K562 (cell line): ENCODE data around the gene MAN1B1. TPM values are rescaled to one million over a fixed set of nuclear protein-coding genes. Genes with fewer than 3 reads are reported as not detected.
A peak's percentile ranks its signal among the peaks of the same experiment; 100 is the strongest.
"Not testable (repeated sequence)": the region's sequence is repeated elsewhere in the genome, so short reads cannot be mapped to it uniquely, and the experiment has no call there.

Source experiments
- ATAC-seq: fragments of 200-7000 bp; cut with Tn5 transposase; 3 replicates; pipeline ENCODE4 v1.9.1; 2020; ENCODE audit warnings: moderate library complexity
- BruUV-seq: library from RNA; stranded (reverse); fragments of 400-500 nt; replicated peaks from 2 replicates; lab custom pipeline; 2021; lab: Mats Ljungman, UMichigan
- CTCF ChIA-PET: fragments of 300-600 bp; formaldehyde crosslinking; extraction: SDS; loops from one replicate; lab custom pipeline; 2021; ENCODE audit warnings: low intra/inter-chr PET ratio; lab: Yijun Ruan, JAX
- POLR2A ChIA-PET: fragments of 300-600, 350-650 bp; sonication (Branson Sonifier 250); formaldehyde crosslinking; extraction: SDS; loops from one replicate; lab custom pipeline; 2021; ENCODE audit warnings: antibody characterized with exemption, inconsistent platforms; lab: Yijun Ruan, JAX
- DNase-seq, 4 experiments: peaks; one replicate each; pipeline versions ENCODE4 v3.0.0 to v3.0.0-alpha.2; 2011 to 2018; ENCODE audit warnings: low spot score in 3 of 4, mixed read lengths in 3 of 4; ENCODE audit errors: extremely low read depth in 1 of 4
- FAIRE-seq: peaks from 2 replicates; lab custom pipeline; 2011; peaks lifted over from hg19 to GRCh38; lab: Jason Lieb, UNC
- H2AFZ ChIP-seq: 2 replicates; pipeline ENCODE4 v1.6.0; 2011; ENCODE audit warnings: low read depth, low read length, control low read depth, inconsistent platforms
- H3K27ac ChIP-seq: fragments of 200-600 bp; 3 replicates; pipeline ENCODE4 v1.8.0; 2011; ENCODE audit warnings: low read depth, mild to moderate bottlenecking, control low read depth, inconsistent platforms, low read length, moderate library complexity, mixed read lengths; ENCODE audit errors: extremely low read depth
- H3K27me3 ChIP-seq, 2 experiments: fragments of 300-600 bp in 1 of 2; 2 replicates in 1 of 2; 3 replicates in 1 of 2; pipeline versions ENCODE4 v1.6.0 to v1.8.0; 2011; ENCODE audit warnings: inconsistent platforms in 2 of 2, low read length in 2 of 2, mild to moderate bottlenecking in 1 of 2, mixed read lengths in 1 of 2, moderate library complexity in 1 of 2; ENCODE audit not compliant: control insufficient read depth in 2 of 2, insufficient read depth in 2 of 2
- H3K36me3 ChIP-seq: fragments of 300-600 bp; 3 replicates; pipeline ENCODE4 v1.8.0; 2011; ENCODE audit warnings: mild to moderate bottlenecking, low read length, inconsistent platforms; ENCODE audit not compliant: control insufficient read depth, insufficient read depth
- H3K4me1 ChIP-seq, 2 experiments: fragments of 200-600 bp in 1 of 2; replicated peaks in 1 of 2; 2 replicates in 1 of 2; 3 replicates in 1 of 2; pipeline versions ENCODE4 v1.5.1 to v1.8.0; 2011; ENCODE audit warnings: inconsistent platforms in 2 of 2, low read length in 2 of 2, mild to moderate bottlenecking in 1 of 2, mixed read lengths in 1 of 2, moderate library complexity in 1 of 2; ENCODE audit not compliant: control insufficient read depth in 2 of 2, insufficient read depth in 2 of 2
- H3K4me2 ChIP-seq: 2 replicates; pipeline ENCODE4 v1.6.1; 2011; ENCODE audit warnings: low read length, control low read depth, inconsistent platforms, mixed read lengths; ENCODE audit not compliant: insufficient read depth
- H3K4me3 ChIP-seq: fragments of 200-600 bp; sonication (generic), shearing (Covaris generic); 2 replicates; pipeline ENCODE4 v1.5.1; 2016; ENCODE audit warnings: control low read depth, inconsistent platforms
- H3K79me2 ChIP-seq: fragments of 200-600 bp; 3 replicates; pipeline ENCODE4 v1.8.0; 2011; ENCODE audit warnings: low read length, inconsistent platforms; ENCODE audit not compliant: control insufficient read depth, insufficient read depth
- H3K9ac ChIP-seq, 2 experiments: 2 replicates each; pipeline versions ENCODE4 v1.6.0 to v1.6.1; 2011; ENCODE audit warnings: low read depth in 2 of 2, low read length in 2 of 2, control low read depth in 1 of 2, inconsistent platforms in 1 of 2, mild to moderate bottlenecking in 1 of 2, mixed read lengths in 1 of 2; ENCODE audit not compliant: insufficient read depth in 1 of 2
- H3K9me1 ChIP-seq: one replicate; pipeline ENCODE4 v1.6.0; 2011; ENCODE audit warnings: inconsistent platforms, mild to moderate bottlenecking, low read length, moderate library complexity; ENCODE audit not compliant: control insufficient read depth, insufficient read depth
- H3K9me3 ChIP-seq: replicated peaks from 2 replicates; pipeline ENCODE4 v1.5.1; 2011; ENCODE audit warnings: low read depth, low read length, inconsistent platforms; ENCODE audit not compliant: control insufficient read depth, insufficient read depth
- H4K20me1 ChIP-seq: replicated peaks from 2 replicates; pipeline ENCODE4 v1.6.1; 2011; ENCODE audit warnings: low read length, inconsistent platforms, mixed read lengths; ENCODE audit not compliant: control insufficient read depth, insufficient read depth
- ATF1 ChIP-seq, 2 experiments: fragments of 450-650 bp in 1 of 2; IDR thresholded peaks; 2 replicates each; pipeline ENCODE4 v1.6.1; 2016; ENCODE audit warnings: missing compliant biosample characterization in 1 of 2, missing genetic modification characterization in 1 of 2
- BMI1 ChIP-seq: fragments of 150-350 bp; IDR thresholded peaks from 2 replicates; pipeline ENCODE4 v1.6.1; 2014; ENCODE audit warnings: low read length
- BRD4 ChIP-seq: fragments of 200-600 bp; sonication (generic); IDR thresholded peaks from 2 replicates; pipeline ENCODE4 v1.6.1; 2017; ENCODE audit warnings: inconsistent platforms
- CEBPB ChIP-seq: fragments of 450-650 bp; IDR thresholded peaks from 2 replicates; pipeline ENCODE4 v1.6.1; 2016; ENCODE audit warnings: missing genetic modification characterization, missing compliant biosample characterization
- IRF9 ChIP-seq: fragments of 450-650 bp; IDR thresholded peaks from 2 replicates; pipeline ENCODE4 v1.6.1; 2016; ENCODE audit warnings: missing biosample characterization, missing genetic modification characterization
- KAT7 ChIP-seq: sonication (generic); formaldehyde crosslinking; IDR thresholded peaks from 2 replicates; pipeline ENCODE4 v1.8.0; 2022; ENCODE audit warnings: missing genetic modification reagents, mild to moderate bottlenecking, borderline replicate concordance
- MTF1 ChIP-seq: fragments of 250-450 bp; sonication (Bioruptor Pico); IDR thresholded peaks from 2 replicates; pipeline ENCODE4 v1.9.0; 2021; ENCODE audit warnings: moderate library complexity, mild to moderate bottlenecking, inconsistent platforms, borderline replicate concordance
- TRIM28 ChIP-seq: fragments of 450-650 bp; IDR thresholded peaks from 2 replicates; pipeline ENCODE4 v1.6.1; 2017
- ZNF121 ChIP-seq: sonication (generic); formaldehyde crosslinking; conservative IDR thresholded peaks from 2 replicates; pipeline ENCODE4 v1.8.0; 2022; ENCODE audit warnings: missing genetic modification reagents
- WGBS: fragments of 100-300 bp; shearing (Covaris generic); methylation state at CpG from one replicate; pipeline ENCODE4 v1.1.6; 2016; ENCODE audit warnings: low coverage, mixed read lengths; ENCODE audit not compliant: insufficient coverage; ENCODE audit errors: missing lambda C conversion rate; 5-methylcytosine and 5-hydroxymethylcytosine counted together
- in situ Hi-C: fragments of 300-500 bp; cut with MboI; formaldehyde crosslinking; loops from 4 replicates; pipeline ENCODE4 v1.15.0; 2018; ENCODE audit warnings: inconsistent platforms, mixed read lengths
- intact Hi-C: fragments of 100-400 bp; cut with micrococcal nuclease; formaldehyde crosslinking; loops from 2 replicates; pipeline ENCODE4 v1.14.2; 2022
- polyA plus RNA-seq, 8 experiments: library from polyadenylated mRNA; depleted of rRNA in 4 of 8; stranded (reverse) in 5 of 8; unstranded in 3 of 8; fragments of >200 nt; fragmentation: Nextera tagmentation in 2 of 8; fragmentation: Illumina TruSeq in 1 of 8; extraction: Ambion mirVana in 2 of 8; extraction: Trizol in 1 of 8; gene quantifications; 2 replicates each; pipeline versions ENCODE4 v1.2.1 to v1.2.3, GENCODE V29; 2011 to 2014; ENCODE audit warnings: inconsistent platforms in 1 of 8, missing spikeins in 1 of 8
- total RNA-seq, 7 experiments: library from RNA; depleted of rRNA in 6 of 7; stranded (reverse); fragments of >200 nt in 6 of 7; fragmentation: Illumina TruSeq in 2 of 7; extraction: Trizol in 2 of 7; gene quantifications; 2 replicates each; pipeline versions ENCODE4 v1.2.1 to v1.2.3, GENCODE V29; 2011 to 2021; ENCODE audit warnings: low replicate concordance in 1 of 7

MAN1B1 gene
- total and polyA plus RNA-seq, 9 of the 15 experiments (the other 6 are each of a cell fraction or from before 2014, with no cell fraction given): 0.55 to 36.6 (median 27.3) TPM

- H3K27ac ChIP-seq, FAIRE-seq, H3K9ac ChIP-seq, DNase-seq, H3K9me1 ChIP-seq, H3K36me3 ChIP-seq, intact Hi-C loops, H3K4me2 ChIP-seq, ATAC-seq, CTCF ChIA-PET, H3K27me3 ChIP-seq, H2AFZ ChIP-seq, H3K4me3 ChIP-seq, H3K9me3 ChIP-seq, BruUV-seq, in situ Hi-C loops, H4K20me1 ChIP-seq: not testable (repeated sequence)
- peaks cover 20 to 26% of the 10 kb centered on the region in 2 experiments for H3K4me1 ChIP-seq
- WGBS: 88% methylated on average over 5 of the region's 5 CpGs
- peak; percentile 65 for TF ChIP-seq ZNF121 (CRISPR knock-in tag)
- peaks cover 29% of the 10 kb centered on the region for H3K79me2 ChIP-seq
- POLR2A ChIA-PET: interaction anchor here (1.5 kb wide), 1 partner anchor 33 kb away, joined by 4 read pairs; no protein-coding TSS in a partner anchor
Measured at GRCh38 chr9:137123952-137124462, 37.2 kb downstream of the MAN1B1 start.

- no TSS peak for BruUV-seq
- ATAC-seq: no peak
Measured at GRCh38 chr9:137126786-137127185, 40.0 kb downstream of the MAN1B1 start.

More at GRCh38 chr9:137126786-137127185, 40.0 kb downstream of the MAN1B1 start:
- in situ Hi-C loops (loop anchor here (5.0 kb wide), 1 partner anchor 101 kb away; the partner anchor contains the start of genes CYSRT1 and RNF224), intact Hi-C loops (no loop called here)
- peak overlapping the region; percentile 100 for H3K4me2 ChIP-seq
- CTCF ChIA-PET: no interaction called here
- no peaks in the 10 kb centered on the region for H3K9me3 ChIP-seq
- H3K36me3 ChIP-seq: peaks cover 2% of the 10 kb centered on the region; the same call in 1 of the 3 replicates
- POLR2A ChIA-PET: interaction anchor here (0.6 to 1.4 kb wide), 4 partner anchors 20 to 114 kb away, joined by 3 read pairs; partner anchors contain the start of gene TUBB4B
- peaks cover 35% of the 10 kb centered on the region for H3K79me2 ChIP-seq
- TF ChIP-seq CEBPB (tag) (no peak), BRD4 (no peak), TRIM28 (no peak), KAT7 (0 out of 2 replicates have a peak, but pooled peaks have one; percentile 47), BMI1 (no peak), MTF1 (CRISPR knock-in tag) (no peak), IRF9 (tag) (no peak), ATF1 (CRISPR knock-in tag; IDR thresholded peaks at IDR 0.05) (no peak), ATF1 (tag; IDR thresholded peaks at IDR 0.05) (no peak)
- no peak for DNase-seq
- peak overlapping the region; percentile 78; the same call in 2 of the 3 replicates for H3K27ac ChIP-seq
- peak; percentile 69 for FAIRE-seq
- H3K9me1 ChIP-seq: no peaks in the 10 kb centered on the region
- H3K9ac ChIP-seq: peak overlapping the region; percentile 84 to 89; a peak in 3 of 4 replicates
- peaks cover 20 to 42% of the 10 kb centered on the region in 2 experiments for H3K4me1 ChIP-seq
- no peaks in the 10 kb centered on the region for H4K20me1 ChIP-seq
- H3K27me3 ChIP-seq: no peaks in the 10 kb centered on the region
- WGBS: 34% methylated on average over 3 of the region's 3 CpGs
- peak overlapping the region; percentile 91 for H3K4me3 ChIP-seq
- H2AFZ ChIP-seq: no peak overlapping the region
